ELF-1 (cell line): Measurements from ENCODE around the gene CHI3L2.
A peak's percentile ranks its signal among the peaks of the same experiment; 100 is the strongest.

Experiments used
- DNase-seq: peaks from one replicate; pipeline ENCODE4 v3.0.0-alpha.2; 2016; ENCODE audit warnings: low read depth, low spot score

Gene CHI3L2

DNA sequence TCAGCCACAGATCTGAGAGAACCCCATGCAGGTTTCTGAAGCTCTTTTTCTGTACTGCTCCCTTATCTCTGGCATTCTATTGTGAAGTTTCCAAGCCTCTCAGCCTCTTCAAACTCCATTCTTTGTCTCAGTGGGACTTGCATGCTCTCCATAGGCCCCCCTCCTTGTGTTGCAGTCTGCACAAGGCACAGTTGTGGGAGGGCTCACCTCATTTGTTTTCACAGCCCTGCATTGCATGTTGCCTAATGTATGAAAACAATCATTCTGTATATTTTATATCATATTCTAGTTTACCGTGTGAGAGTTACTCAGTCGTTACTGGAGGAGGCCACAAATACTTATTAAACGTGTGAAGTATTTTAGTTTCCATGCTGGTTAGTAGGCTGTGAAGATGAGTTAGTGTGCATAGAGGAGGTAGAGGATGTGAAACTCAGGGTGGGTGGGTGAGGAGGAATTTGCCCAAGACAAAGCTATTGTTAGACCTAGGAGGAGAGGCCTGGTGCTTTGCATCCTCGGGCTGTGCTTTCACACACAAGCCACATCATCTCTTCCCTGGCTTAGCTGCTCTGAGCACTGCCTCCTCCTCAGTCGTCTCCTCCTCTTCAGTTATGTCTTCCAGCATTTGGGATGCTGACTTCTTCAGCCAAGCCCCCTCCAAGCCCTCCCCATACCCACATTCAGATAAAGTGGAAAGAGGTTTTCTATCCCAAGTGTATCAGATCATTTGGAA is 7.8 kb upstream of the CHI3L2 start:
- no peak for DNase-seq

GRCh38 chr1:111220302-111220890 is 7.1 kb upstream of the CHI3L2 start:
- no peak for DNase-seq

GRCh38 chr1:111221276-111221632 is 6.3 kb upstream of the CHI3L2 start:
- no peak for DNase-seq

DNA sequence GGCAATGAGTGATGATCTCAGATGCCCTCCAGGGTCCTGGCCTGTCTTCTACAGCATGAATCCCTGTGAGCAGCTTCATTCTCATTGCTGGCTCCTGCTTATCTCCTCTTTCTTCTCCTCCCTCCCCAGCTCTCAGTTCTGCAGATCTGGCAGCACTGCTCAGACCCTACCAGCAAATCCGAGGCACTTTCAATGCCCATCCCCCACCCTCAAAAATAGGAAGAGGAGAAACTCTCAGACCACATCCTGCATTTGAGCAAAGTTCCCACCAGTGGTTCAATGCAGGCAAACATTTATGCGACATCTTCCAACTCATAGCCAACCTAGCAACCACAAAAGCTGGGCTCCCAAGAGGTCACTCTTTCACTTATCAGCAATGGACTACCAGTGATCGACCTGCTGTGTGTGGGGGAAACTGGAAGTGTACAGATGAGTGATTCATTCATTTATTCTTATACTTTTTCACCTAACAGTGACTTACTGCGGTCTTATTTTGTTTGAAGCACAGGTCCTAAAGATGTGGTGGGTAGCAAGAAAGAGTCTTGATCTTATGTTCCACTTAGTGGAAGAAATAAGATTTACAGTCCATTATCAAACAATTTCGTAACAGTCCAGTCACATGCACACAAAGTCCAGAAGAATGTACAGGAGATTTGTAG is 5.8 kb upstream of the CHI3L2 start:
- DNase-seq: peak; percentile 42

DNA sequence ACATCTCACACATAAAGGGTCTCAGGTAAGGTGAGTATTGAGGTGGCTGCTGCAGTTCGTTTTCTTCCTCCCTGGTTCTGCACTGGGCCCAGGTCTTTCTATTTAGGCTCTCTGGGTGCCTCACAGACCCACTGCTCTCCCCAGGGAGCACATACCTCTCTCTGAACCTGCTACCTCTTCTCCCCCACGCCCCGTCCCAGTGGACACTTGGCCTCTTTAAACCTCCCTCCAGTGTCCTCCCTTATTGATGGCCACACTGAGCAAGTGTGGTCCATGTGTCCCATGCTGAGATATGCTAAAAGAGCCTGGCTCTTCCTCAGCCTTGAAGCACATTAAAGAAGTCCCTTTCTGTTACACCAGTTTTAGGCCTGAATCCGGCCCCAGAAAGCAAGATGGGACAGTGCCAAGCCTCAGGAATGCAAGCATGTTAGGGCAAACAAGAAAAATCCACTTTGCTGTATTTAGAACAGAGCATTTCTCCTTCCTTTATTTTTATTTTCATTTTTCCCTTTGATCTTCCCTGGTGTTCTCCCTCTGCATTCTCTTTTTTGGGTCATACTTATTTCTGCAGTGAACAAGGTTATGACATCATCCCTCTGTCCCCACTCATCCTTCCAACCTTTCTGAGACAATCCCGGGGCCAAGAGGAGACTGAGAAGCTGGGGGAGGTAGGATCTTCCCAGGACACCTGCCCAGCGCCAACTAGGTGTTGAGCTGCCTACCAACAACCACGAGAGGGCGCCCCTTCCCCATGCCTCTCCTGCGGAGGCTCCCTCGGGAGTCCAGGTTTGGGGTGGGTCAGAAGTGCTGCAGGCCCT is 5.0 kb upstream of the CHI3L2 start:
- peak; percentile 90 for DNase-seq

DNA sequence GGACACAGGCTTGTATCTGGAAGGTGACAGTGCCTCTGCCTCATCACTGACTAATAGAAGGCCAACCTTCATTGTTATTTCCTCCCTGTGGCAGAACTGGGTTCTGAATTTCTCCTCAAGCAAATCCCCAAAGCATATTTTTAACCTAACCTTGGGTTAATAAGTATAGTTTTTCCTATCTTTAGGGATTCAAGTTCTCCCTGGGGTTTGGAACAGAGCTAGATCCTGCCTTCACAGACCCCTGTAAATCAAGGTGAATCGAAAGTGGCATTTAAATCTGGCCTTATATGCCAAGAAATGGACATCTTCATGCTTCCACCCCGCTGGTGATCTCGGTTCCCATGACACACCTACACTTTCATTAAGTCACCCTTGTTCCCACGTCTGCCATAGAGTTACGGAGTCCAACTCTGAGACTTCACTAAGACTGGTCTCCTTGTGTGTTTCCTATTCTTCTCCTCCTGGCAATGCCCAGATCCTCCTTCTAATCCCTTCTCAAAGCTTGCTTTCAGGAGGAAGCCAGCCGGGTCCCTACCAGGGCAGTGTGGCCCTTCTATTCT is 4.3 kb upstream of the CHI3L2 start:
- DNase-seq: no peak

GRCh38 chr1:111225091-111225490 is 2.4 kb upstream of the CHI3L2 start:
- DNase-seq: no peak

DNA sequence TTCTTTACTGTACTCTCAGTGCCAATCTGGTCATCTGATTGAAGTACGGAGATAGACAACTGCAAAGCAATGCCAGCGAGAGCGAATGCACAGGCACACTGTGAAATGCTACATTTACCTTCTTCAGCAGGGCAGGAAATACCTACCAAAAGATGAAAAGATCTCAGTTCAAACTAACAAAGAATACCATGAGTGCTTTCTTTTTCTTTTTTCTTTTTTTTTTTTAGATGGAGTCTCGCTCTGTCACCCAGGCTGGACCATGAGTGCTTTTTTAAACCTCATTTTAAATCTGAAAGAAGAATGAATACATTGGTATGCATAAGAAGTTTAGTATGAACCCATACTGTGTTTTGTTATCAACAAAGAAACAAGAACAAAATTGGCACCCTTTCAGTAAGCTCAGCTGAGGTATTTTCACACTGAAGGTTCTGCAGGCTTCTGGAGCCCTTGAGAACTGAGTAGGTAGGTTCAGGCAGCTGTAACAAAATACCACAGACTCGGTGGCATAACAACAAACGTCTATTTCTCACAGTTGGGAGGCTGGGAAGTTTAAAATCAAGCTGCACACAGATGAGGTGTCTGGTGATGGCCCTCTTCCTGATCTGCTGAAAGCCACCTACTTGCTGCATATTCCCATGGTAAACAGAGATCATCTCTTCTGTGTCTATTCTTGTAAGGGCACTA is 1.7 kb upstream of the CHI3L2 start:
- no peak for DNase-seq

GRCh38 chr1:111227851-111228747 is 586 bp downstream of the CHI3L2 start:
- DNase-seq: no peak

DNA sequence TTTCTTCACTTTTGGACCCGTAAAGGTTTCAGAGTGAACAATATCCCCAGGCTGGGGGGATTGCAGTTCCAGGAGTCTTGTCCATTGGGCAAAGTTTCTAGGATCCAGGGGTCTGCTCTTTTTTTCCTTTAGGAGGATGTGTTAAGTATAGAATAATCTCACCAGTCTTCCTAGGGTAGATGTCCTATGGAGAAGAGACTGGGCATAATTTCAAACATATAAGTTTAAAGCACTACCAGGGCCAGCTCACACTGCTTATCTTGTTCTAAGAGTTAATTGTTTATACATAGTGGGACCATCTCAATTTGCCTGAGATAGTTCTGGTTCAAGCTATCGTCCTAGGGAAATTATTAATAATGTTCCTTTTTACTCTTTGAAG is 1.2 kb downstream of the CHI3L2 start:
- DNase-seq: no peak

DNA sequence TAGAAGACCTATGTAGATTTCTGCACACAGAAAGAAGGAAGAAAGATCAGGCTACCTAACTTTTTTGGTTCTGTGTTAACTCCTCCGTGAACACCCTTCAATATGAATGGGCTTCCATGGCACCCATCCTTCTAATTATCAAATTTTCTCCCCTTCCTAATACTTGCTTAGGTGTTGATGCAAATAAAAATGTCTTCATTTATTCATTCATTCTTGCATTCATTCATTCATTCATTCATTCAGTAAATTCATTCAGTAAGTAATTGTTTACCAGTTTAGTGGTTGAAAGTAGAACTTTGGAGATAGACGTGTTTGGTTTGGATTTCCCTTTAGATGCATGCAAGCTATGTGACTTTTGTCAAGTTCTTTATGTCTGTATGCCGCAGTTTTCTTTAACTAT is 4.6 kb downstream of the CHI3L2 start:
- no peak for DNase-seq

- no peak for DNase-seq
Measured at GRCh38 chr1:111234258-111234657, 6.7 kb downstream of the CHI3L2 start.

DNA sequence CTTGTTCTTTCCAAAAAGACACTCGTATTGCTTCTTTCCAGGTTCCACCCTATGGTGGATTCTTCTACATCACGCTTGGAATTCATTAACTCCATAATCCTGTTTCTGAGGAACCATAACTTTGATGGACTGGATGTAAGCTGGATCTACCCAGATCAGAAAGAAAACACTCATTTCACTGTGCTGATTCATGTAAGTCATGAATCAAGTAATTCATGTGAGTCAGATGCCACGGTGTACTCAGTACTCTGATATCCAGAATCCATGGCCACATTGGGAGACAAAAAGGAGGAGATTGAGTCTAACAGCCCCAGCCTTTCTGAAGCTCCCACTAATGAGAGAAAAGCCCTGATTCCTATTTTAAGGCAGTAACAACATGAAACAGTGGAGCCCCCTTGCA is 7.4 kb downstream of the CHI3L2 start:
- no peak for DNase-seq

DNA sequence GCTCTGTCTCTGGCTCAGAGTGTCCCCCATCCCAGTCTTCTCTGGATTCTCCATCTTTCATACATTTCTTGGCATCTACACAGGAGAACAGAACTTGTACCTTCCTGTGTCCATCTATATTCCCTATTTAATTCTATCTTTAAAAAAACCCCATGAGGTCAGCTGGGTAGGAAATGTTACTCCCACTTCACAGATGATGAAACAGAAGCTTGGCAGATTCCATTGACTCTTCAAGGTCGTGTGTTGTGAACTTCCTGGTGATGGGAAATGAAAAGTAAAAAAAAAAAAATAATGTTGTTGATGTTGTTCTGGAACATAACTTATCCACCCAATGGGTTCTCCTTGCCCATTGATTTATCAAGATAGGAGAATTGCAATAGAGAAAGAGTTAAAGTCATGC is 8.9 kb downstream of the CHI3L2 start:
- DNase-seq: no peak

DNA sequence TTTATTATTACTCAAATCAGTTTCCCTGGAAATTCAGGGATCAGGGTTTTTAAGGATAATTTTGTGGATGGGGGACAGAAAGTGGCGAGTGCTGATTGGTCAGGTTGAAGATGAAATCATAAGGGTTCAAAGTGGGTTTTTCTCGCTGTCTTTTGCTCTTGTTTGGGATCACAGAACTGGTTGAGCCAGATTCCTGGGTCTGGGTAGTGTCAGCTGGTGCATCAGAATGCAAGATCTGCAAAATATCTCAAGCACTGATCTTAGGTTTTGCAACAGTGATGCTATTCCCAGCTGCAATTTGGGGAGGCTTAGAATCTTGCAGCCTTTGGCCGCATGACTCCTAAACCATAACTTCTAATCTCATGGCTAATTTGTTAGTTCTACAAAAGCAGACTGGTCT is 9.3 kb downstream of the CHI3L2 start:
- peak; percentile 72 for DNase-seq

DNA sequence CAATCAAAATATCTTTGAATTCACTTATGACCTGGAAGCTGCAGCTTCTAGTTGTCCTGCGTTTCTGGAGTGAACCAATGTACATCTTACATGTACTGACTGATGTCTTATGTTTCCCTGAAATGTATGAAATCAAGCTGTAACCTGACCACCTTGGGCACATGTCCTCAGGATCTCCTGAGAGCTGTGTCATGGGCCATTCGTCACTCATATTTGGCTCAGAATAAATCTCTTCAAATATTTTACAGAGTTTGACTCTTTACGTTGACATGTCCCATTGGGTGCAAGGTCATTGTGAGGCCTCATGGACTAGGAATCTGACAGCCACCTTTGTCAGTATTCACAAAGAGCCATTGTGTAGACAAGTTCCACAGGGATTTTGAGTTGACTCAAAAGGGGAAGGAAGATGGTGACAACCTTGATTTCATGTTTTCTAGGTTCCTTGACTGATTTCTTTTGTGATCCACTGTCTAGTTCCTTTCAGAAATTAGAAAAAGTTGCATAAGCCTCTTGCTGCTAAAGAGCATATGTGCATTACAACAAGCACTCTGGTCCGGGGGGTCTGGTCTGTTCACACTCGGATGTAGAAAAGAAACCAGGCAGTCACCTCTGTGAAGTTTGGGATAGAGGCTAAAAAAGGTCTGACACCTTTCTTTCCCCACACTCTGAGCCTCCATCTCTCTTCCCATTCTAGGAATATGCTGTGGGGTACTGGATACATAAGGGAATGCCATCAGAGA is 10.7 kb downstream of the CHI3L2 start:
- DNase-seq: no peak

DNA sequence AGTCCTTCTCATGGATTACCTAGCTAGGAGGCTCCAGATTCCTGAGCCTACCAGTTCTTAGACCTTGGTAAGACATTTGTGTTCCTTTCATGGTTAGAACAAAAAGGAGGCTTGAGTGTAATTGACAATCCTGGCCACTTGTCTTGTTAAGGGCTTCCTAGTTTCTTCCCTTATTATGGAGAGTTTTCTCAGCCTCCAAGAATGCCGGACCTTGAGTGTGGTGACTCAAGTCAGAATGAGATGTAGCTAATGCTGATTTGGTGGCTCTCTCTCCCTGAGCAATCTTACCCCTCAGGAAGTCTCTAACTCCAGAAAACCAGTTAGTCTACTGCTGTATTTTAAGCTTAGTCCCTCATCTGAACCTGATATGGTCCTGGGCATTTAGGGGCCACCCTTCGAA is 14.3 kb downstream of the CHI3L2 start:
- DNase-seq: no peak

DNA sequence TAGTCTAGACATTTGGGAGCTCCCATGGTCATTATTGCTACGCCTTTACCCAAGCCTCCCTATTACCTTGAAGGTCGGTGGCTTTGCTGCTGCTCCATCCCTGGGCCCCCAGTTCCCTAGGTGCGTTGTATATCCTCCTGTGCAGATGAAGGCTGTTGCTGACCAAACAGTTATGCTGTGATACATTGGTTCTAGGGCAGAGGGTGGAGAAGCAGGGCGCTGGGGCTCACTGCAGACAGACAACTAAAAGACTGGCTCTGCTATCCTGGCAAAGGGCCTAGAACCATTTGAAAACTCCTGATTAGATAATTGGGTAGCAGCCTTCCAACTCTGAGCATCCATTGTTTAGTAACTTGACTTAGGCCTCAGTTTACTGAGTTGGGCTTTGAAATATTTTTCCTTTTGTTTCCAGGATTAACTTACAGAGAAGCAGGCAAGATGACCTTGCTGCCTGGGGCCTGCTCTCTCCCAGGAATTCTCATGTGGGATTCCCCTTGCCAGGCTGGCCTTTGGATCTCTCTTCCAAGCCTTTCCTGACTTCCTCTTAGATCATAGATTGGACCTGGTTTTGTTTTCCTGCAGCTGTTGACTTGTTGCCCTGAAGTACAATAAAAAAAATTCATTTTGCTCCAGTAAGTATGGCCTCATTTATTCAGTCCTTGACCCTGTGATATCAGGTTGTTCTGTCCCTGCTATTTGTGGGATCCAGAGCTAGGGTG is 15.5 kb downstream of the CHI3L2 start:
- DNase-seq: no peak
